ENCODE data around the gene CACNA1G.
A peak's percentile ranks its signal among the peaks of the same experiment; 100 is the strongest.

CACNA1G gene

DNA sequence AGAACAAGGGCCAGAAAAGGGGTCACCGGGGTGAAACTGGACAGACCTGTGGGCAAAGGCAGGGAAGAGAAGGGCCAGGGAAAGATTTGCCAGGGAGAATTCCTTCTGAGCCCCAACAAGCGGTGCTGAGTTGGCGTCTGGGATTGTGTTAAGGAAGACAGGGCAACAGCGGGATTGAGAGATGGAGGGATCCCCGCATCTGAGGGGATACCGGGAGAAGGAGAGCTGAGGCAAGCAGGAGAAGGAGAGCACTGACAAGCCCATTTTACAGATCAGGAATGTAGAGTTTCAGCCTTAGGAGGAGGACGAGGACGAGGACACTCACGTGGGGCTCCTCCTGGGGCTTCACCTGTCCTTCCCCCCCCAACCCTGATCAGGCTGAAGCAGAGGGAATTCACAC lies 73.2 kb downstream of the CACNA1G start:
- no peak for DNase-seq (ENCODE audit: low read depth)
- no peak overlapping the region for H3K4me3 ChIP-seq (ENCODE audit: low read depth, low read length)
- TF ChIP-seq, protein P1, sequence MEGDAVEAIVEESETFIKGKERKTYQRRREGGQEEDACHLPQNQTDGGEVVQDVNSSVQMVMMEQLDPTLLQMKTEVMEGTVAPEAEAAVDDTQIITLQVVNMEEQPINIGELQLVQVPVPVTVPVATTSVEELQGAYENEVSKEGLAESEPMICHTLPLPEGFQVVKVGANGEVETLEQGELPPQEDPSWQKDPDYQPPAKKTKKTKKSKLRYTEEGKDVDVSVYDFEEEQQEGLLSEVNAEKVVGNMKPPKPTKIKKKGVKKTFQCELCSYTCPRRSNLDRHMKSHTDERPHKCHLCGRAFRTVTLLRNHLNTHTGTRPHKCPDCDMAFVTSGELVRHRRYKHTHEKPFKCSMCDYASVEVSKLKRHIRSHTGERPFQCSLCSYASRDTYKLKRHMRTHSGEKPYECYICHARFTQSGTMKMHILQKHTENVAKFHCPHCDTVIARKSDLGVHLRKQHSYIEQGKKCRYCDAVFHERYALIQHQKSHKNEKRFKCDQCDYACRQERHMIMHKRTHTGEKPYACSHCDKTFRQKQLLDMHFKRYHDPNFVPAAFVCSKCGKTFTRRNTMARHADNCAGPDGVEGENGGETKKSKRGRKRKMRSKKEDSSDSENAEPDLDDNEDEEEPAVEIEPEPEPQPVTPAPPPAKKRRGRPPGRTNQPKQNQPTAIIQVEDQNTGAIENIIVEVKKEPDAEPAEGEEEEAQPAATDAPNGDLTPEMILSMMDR (IDR thresholded peaks at IDR 0.05; ENCODE audit: low read depth, low read length) = no peak
- TF ChIP-seq MAX (IDR thresholded peaks at IDR 0.05; ENCODE audit: low read depth, low read length) (no peak), POLR2A (IDR thresholded peaks at IDR 0.05; ENCODE audit: extremely low read depth, insufficient read length) (no peak), MYC (IDR thresholded peaks at IDR 0.05; ENCODE audit: low read depth, low read length) (no peak)

GRCh38 chr17:50634224-50634914 lies 73.9 kb downstream of the CACNA1G start, which contains the start of gene ABCC3:
Gene ABCC3, plus strand, starts transcription at chr17:50634881. Its CDS starts 56 bp downstream, at chr17:50634937.
- TF ChIP-seq, protein P1 (IDR thresholded peaks at IDR 0.05; ENCODE audit: low read depth, low read length) = no peak
- TF ChIP-seq MYC (IDR thresholded peaks at IDR 0.05; ENCODE audit: low read depth, low read length) (no peak), MAX (IDR thresholded peaks at IDR 0.05; ENCODE audit: low read depth, low read length) (no peak), POLR2A (IDR thresholded peaks at IDR 0.05; ENCODE audit: extremely low read depth, insufficient read length) (no peak)
- H3K4me3 ChIP-seq (ENCODE audit: low read depth, low read length) = no peak within 1 kb of the TSS
- peak; percentile 32 for DNase-seq (ENCODE audit: low read depth)

GRCh38 chr17:50634915-50635731 lies 74.6 kb downstream of the CACNA1G start:
- no peak for TF ChIP-seq POLR2A (IDR thresholded peaks at IDR 0.05; ENCODE audit: extremely low read depth, insufficient read length)
- no peak for TF ChIP-seq MAX (IDR thresholded peaks at IDR 0.05; ENCODE audit: low read depth, low read length)
- TF ChIP-seq, protein P1 (IDR thresholded peaks at IDR 0.05; ENCODE audit: low read depth, low read length) = no peak
- no peak for TF ChIP-seq MYC (IDR thresholded peaks at IDR 0.05; ENCODE audit: low read depth, low read length)
- H3K4me3 ChIP-seq (ENCODE audit: low read depth, low read length) = no peak overlapping the region
- DNase-seq (ENCODE audit: low read depth) = no peak

- no peak overlapping the region for H3K4me3 ChIP-seq (ENCODE audit: low read depth, low read length)
- no peak for DNase-seq (ENCODE audit: low read depth)
- TF ChIP-seq, protein P1 (IDR thresholded peaks at IDR 0.05; ENCODE audit: low read depth, low read length) = no peak
- TF ChIP-seq MAX (IDR thresholded peaks at IDR 0.05; ENCODE audit: low read depth, low read length) (no peak), POLR2A (IDR thresholded peaks at IDR 0.05; ENCODE audit: extremely low read depth, insufficient read length) (no peak), MYC (IDR thresholded peaks at IDR 0.05; ENCODE audit: low read depth, low read length) (no peak)
Measured at GRCh38 chr17:50635732-50635981, 75.1 kb downstream of the CACNA1G start.

- H3K4me3 ChIP-seq (ENCODE audit: low read depth, low read length) = no peak overlapping the region
- TF ChIP-seq MAX (IDR thresholded peaks at IDR 0.05; ENCODE audit: low read depth, low read length) (no peak), POLR2A (IDR thresholded peaks at IDR 0.05; ENCODE audit: extremely low read depth, insufficient read length) (no peak)
- TF ChIP-seq, protein P1 (IDR thresholded peaks at IDR 0.05; ENCODE audit: low read depth, low read length) = no peak
- no peak for DNase-seq (ENCODE audit: low read depth)
Measured at GRCh38 chr17:50635982-50636803, 75.7 kb downstream of the CACNA1G start.
